Stimulated activated CD4-positive, alpha-beta T cell treated with anti-CD3 and anti-CD28 coated beads, Interleukin-4, amount 100 ng/mL, for 1 hour (primary cell): ENCODE measurements around the gene CLEC19A.
"Not testable (repeated sequence)": the region's sequence is repeated elsewhere in the genome, so short reads cannot be mapped to it uniquely, and the experiment has no call there.

Source experiments
- DNase-seq: peaks from one replicate; pipeline ENCODE4 v3.0.0-alpha.2; 2020

The CLEC19A gene

DNA sequence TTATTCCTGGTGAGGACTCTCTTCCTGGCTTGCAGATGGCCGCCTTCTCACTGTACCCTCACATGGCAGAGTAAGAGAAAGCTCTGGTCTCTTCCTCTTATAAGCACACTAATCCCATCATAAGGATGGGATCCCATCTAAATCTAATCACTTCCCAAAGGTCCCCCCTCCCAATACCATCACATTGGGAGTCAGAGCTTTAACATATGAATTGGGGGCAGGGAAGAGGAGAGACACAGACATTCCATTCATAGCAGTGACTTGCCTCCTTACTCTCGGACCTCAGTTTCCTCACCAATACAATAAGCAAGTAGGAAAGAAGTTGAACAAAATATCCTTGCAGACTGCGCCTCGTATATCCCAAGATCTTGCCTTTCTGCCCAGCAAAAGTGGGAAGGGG, 1.7 kb downstream of the CLEC19A start:
- DNase-seq: no peak

DNA sequence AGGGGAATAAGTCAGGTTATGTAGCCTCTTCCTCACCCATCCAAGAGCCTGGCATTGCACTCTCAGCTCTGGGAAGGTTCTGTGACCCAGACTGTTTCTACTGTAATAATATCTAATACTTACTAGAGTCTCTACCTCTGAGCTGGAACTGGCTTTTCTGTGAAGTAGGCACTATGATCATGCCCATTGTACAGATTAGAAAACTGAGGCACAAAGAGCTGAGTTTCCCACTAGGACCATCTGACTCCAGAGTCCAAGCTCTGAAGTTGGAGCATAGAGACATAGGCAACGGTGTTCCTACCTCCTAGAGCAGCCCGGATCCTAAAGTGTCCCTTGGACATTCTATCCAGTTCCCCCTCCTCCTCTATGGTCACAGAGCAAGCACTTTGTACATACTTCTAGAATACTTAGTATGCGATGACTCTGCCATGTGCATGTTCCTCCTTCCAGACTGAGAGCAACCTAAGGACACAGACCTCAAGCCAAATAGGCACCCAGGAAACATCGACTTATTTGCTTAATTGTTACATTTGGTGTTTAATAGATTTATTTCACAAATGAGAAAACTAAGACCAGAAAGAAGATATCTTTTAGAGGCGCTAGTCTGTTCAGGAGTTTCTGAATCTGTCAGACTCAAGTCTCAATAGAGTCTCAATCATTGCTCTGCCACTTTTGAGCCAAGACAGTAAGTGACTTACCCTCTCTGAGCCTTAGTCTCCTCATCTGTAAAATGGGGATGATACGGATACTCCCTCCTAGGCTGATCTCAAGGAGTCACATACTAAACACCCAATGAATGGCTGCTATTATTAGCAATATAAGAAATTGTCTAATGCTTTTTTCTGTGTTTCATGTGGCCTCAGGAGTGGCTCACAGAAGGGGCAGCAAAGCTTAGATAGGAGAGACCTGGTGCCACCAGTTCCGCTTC, 3.6 kb downstream of the CLEC19A start:
- no peak for DNase-seq

DNA sequence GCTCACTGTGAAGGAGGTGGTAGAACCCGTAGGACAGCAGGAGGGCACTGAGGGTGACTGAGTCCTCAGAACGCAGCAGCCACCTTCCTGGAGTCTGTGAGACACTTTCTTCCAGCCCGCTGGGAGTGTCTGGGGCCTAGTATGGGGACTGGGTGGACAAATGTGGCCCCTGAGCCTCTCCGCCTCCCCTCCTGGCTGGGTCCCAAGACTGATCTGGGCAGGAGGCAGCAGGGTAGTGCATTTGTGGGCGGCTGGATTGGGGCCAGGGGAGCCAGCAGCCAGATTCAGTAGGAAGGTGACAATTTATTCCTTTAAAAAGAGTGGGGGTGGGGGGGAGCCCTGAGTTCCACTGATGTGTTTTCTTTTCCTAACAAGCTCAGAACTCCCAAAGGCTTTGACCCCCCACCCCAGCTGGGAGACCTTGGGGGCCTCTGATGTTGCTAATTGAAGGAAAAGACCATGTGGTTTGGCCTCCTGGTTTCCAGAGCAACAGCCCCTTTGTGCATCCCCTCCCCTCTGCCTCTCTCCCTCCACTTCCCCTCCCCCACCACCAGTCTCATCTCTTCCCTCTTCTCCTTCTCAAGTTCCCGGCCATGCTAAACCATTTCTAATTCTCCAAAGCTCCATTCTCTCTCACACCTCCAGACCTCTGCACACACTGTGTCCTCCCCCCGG, 4.4 kb downstream of the CLEC19A start:
- DNase-seq: no peak

DNA sequence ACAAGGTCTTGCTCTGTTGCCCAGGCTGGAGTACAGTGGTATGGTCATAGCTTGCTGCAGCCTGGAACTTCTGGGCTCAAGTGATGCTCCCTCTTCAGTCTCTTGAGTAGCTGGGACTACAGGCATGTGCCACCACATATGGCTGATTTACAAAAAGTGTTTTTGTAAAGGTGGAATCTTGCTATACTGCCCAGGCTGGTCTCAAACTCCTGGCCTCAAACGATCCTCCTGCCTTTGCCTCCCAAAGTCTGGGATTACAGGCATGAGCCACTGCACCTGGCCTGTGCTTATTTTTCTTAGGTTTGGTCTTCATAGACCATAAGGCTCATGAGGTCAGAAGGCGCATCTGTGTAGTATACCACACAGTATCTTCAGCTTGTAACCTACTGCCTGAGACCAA, 5.3 kb downstream of the CLEC19A start:
- no peak for DNase-seq

DNA sequence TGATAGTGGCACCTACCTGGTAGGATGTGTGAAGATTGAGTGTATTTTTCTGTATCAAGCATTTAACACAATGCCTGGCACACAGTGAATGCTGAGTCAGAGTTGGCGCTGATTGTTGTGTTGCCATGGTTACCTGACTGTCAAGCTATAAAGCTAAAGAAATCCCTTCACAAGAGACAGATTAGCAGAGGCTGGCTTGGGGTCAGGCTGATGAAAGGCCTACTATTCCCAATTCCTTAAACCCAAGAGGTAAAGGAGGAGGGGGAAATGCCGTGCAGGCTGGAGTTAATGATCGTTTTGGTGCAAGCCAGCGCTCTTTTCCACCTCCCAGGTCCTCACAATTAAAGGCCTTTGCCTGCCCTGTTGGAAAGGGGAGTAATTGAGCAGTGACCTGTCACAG, 5.9 kb downstream of the CLEC19A start:
- DNase-seq: no peak

DNA sequence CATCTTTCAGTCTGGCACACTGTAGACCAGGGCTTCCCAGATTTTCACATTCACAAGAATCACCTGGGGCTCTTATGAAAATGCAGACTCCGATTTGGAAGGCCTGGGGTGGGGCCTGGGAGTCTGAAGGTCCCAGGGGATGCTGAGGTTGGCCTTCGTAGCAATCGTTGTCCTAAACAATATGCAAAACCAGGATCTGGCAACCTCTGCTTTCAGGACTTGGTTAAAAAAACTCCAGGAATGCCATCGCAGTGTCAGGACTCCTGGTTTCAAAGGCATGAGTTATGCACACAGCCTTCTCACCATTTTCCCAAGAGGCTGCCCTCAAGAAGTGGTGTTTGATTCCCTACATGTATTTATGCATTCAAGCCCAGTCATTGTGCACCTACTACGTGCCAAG, 6.7 kb downstream of the CLEC19A start:
- no peak for DNase-seq

DNA sequence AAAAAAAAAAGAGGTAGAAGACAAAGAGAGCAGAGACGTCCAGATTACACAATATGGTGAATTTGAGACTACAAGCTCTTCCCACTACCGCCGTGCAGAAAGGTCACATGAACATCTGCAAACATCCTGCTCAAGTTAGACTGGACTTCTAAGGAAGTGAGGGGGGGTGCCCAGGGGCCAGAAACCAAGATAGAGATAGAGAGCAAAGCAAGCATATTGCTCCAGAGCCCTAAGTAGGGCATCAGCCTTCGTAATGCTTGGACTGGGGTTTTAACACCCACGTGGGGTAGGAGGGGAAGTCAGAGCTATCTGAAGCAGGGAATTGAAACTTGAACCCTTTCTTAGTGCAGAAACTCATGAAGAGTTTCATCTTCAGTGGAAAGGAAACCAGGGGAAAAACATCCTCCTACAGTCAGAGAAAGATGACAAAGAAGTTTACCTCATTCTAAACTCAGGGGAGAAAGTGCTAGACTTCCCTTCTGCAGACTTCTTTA, 8.7 kb downstream of the CLEC19A start:
- peak; percentile 42 for DNase-seq

DNA sequence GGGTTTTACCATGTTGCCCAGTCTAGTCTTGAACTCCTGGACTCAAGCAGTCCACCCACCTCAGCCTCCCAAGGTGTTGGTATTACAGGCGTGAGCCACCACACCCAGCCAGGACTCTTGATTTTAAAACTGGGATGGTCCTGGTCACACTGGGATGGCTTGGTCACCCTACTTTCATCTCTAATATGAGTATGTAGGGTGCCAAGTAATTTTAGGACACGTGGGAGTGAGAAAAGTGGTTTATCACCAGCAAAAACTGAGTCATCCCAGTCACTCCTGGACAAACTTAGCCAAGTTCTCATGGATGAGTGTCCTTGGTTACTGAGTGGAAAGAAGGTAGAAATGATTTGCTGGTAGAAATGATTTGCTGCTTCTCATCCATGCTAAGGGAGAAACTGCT, 9.9 kb downstream of the CLEC19A start:
- DNase-seq: no peak

DNA sequence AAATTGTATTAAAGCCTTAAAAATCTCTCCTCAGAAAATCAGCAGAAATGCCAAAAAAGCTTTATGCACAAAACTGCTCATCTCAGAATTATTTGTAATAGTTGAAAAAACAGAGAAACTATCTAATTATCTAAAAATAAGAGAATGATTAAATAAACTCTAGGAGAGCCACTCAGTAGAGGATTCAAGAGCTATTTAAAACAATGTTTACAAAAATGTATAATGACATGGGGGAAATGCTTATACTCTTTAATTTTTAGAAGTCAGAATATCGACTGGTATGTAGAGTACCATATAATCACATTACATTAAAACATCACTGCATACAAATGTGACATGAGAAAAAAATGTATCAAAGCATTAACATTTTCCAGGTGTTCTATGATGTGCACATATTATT, 11.9 kb downstream of the CLEC19A start:
- DNase-seq: no peak

DNA sequence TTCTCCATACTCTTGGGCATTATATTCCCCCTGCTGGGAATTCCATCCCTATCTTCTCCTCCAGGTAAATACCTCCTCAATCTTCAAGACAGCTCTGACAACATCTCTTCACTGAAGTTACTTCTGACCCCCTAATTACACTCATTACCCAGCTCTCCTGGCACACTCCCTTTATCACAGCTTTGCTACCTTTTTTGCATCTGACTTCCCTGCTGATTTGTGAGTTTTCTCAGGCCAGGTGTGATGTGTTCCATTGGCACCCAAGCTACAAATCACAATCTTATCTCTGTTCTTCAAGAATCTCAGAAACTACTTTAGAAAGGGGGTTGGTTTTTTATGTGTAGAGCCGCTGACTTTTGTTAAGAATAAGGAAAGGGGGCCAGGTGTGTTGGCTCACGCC, 14.0 kb downstream of the CLEC19A start:
- DNase-seq: no peak

DNA sequence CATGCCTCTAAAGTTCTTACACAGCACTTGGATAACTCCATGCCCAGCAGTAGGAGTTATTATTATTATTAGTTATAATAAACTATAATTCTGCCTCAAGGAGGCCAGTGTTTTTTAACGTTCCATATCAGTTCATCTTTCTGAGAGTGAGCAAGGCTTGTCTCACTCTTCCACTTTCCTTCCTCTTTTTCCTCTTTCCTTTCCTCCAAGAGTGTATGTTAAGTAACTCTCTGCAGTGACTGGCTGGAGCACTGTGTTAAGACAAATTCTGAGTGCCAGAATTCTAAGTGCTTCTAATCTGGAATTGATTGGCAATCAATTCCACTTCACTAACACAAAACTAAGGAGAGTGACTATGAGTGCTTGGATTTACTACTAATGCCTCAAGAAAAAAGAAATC, 16.4 kb downstream of the CLEC19A start:
- DNase-seq: no peak

DNA sequence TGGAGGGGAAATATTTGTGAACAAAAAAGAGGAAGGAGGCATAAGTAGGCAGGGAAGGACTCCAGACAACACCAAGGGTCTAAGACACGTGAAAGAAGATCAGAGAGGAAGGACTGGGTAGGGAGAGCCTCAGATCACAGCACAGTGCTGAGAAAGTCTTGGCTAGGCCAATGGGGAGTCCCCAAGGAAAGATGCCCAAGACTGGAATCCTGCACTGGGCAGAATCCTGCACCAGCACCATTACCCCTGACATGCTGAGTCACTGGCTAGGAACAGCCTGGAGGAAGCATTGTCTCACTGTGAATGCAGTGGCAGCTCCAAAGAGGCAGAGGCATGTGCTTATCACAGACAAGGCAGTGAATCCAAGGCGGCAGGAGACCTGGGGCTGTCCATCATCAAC, 19.2 kb downstream of the CLEC19A start:
- DNase-seq: no peak

DNA sequence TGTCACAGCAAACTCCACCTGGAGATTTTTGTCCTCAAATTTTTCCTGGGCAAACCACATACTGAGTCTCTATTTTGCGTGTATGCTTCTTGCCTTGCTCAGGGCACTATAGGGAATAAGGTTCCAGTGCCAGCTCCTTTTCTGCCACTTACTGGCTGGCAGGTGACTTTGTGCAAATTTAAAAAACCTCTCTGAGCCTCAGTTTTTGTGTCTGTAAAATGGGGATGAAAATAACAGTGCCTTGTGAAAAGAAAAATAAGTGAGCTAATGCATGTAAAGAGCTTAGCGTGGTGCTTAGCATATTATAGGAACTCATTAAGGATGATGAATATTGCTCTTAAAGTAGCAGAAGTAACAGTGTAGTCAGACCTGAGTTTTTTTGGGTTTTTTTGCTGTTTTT, 19.9 kb downstream of the CLEC19A start:
- no peak for DNase-seq

DNA sequence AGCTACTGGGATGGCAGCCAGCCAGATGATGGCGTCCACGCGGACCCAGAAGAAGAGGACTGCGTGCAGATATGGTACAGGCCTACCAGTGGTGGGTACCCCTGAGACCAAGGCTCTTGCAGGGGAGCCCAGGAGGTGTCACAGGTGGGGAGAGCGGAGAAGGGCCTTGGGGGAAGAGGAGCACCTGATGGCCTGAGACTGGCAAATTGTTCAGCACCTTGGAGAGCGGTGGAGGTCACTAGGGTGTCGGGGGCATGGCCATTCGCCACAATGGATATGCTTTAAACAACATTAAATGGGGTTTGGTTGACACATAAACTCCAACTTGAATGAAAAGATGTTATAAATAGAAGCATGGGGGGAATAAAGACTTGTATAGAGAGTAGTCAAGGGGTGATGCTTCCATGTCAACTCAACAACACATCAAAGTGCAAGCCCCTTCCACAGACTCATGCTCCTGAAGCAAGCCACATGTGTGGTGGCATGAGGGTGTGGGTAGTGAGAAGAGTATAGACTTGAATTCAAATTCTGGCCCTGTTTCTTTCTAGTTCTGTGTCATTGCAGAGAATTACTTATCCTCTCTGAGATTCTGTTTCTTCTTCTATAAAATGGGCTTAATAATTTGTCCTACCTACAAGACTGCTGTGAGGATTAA, 22.2 kb downstream of the CLEC19A start:
- no peak for DNase-seq

DNA sequence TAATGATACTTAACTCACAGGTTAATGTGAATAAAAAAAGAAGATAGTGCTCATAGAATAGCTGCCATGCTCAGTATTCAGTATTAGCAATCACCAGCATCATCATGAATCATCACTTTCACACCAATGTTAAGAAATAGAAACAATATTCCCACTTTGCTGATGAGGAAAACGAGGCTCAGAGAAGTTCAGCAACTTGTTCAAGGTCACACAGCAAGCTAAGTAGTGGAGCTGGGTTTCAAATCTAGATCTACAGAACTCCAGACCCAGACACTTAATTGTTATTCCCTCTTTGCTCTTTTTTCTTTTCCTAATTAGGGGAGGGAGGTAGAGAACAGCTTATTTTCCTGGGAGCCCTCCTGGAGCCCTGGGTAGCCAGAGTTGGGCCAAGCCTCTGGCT, 22.9 kb downstream of the CLEC19A start:
- DNase-seq: no peak

DNA sequence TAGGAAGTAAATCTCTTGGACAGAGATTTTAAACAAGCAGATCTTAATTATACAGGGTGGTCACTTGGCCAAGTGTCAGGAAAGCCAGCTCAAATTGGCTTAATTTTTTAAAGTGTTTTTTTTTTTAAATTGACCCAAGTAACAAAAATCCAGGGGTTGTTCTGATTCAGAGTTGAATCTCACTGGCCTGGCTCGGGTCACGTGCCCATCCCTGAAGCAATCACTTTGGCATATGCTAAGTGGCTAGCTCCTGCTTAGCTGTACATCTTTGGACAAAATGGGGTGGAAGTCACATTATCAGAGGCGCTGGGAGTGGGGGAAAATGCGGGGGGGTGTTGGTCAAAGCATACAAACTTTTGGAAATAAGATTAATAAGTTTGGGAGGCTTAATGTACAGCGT, 23.6 kb downstream of the CLEC19A start:
- DNase-seq: no peak

DNA sequence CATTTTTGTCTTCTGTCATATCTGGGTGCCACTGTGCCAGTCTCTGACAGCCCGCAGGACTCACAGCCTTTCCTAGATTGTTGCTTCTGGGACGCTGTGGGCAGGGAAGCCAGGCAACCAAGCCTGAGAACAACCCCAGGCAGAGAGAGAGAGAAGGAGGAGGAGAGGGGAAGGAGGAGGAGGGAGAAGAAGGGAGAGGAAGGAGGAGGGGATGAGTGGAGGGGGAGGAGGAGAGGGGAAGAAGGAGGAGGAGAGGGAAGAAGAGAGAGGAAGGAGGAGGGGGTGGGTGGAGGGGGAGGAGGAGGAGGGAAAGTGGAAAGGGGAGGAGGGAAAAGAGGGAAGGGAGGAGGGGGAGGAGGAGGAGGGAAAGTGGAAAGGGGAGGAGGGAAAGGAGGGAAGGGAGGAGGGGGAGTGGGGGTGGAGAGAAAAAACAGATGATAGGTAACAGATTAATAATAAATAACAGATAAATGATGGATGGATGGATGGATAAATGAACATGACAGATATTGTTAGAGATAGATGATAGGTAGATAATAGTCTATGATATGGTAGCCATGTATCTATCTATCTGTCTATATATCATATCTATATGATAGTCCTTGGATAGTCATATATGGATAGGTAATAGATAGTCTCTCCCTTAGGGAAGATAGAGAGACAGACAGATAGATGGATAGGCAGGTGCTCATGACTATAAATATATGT, 29.3 kb downstream of the CLEC19A start:
- DNase-seq: no peak

DNA sequence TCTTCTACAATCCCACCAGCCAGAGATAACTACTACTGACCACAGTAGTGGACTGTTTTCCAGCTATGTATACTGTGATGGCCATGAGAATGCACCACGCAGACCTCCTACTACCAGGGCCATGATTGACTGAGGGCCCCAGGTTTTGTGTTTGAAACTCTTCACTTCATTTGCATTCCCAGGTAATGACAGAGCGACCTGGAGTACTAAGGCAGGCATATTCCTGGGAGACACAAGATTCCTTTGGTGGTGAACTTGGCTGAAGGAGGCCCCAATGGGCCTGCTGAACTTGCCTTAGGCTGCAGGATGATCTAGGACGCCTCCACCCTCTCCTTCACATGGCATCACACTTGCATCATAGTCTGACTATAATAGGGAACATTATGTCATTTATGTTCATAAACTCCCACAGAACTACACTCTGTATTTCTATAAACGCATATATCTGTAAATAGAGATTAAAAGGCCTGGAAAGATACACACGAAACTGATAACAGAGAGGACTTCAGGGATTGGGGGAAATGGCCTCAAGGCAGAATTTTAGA, 30.4 kb downstream of the CLEC19A start:
- DNase-seq: no peak

DNA sequence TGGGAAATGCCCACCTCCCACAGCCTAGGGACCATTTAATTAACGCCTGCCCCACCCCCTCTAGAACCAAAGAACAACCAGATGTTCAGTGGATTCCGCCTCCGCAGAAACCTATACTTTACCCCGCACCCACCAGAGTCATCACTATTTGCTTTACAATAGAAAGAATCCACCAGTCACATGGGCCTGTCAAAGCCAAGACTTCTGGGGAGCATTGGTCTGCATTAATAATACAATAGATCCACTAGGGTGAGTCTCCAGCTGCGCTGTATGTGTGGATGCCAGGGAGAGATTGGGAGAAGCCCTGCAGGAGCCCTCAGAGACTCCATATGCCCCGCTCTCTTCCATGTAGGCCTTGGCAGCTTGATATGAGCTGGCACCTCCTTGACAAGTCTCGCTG, 31.3 kb downstream of the CLEC19A start:
- no peak for DNase-seq

DNA sequence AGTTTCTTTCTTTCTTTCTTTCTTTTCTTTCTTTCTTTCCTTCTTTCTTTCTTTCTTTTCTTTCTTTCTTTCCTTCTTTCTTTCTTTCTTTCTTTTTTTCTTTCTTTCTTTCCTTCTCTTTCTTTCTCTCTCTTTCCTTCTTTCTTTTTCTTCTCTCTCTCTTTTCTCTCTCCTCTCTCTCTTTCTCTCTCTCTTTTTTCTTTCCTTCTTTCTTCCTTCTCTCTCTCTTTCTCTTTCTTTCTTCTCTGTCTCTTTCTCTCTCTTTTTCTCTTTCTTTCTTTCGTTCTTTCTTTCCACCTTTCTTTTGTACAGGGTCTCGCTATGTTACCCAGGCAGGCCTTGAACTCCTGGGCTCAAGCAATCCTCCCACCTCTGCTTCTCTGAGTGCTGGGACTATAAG, 35.7 kb downstream of the CLEC19A start:
- DNase-seq: not testable (repeated sequence)

DNA sequence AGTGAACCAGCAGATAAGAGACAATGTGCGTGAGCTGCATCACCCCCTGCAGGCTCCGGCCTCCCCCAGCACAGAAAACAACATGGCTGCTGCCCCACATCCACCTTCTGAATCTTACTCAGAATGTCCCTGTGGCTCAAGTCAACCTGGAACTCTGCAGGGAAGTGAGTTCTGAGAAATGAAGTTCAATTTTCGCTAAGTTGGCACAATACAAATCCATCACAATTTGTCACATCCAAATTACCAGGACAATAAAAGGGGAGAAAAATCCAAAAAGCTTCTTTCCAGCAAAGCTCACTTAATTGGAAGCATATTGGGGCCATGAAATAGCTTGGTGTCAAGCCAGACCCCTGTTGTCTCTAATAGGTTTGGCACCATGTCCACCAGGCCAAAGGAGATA, 38.1 kb downstream of the CLEC19A start:
- no peak for DNase-seq

DNA sequence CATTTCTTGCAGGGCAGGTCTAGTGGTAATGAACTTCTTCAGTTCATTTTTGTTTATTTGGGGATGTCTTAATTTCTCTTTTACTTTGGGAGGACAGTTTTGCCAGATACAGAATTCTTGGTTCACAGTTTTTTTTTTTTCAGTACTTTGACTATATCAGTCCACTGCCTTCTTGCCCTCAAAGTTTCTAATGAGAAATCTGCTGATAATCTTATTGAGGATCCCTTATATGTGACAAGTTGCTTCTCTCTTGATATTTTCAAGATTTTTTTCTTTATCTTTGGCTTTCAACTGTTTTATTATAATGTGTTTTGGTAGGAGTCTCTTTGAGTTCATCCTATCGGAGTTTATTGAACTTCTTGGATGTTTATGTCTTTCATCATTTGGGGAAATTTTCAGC, 42.8 kb downstream of the CLEC19A start:
- DNase-seq: no peak

DNA sequence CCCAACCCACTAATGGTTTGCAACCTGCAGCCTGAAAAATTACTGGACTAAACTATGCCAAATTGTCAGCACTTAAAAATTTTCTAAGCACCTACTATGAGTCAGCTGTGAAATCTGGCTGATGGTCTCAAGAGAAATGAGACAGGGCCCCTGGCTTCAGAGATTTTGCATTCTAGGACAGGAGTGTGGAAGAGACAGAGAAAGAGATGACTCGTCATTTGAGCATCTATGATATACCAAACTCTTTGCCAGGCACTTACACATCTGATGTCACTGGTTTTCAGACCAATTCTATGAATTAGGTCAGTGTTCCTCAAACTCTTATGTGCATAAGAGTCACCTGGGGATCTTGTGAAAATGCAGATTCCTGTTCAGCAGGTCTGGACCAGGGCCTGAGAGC, 44.4 kb downstream of the CLEC19A start:
- no peak for DNase-seq
